GM12878 (cell line): ENCODE measurements around the gene GPR31. TPM values are rescaled to one million over a fixed set of nuclear protein-coding genes. Genes with fewer than 3 reads are reported as not detected.
A peak's percentile ranks its signal among the peaks of the same experiment; 100 is the strongest.

Experiments used
- ATAC-seq: fragments of 200-7000 bp; cut with Tn5 transposase; 3 replicates; pipeline ENCODE4 v1.9.1; 2020; ENCODE audit warnings: mild to moderate bottlenecking, moderate library complexity
- BruUV-seq: library from RNA; stranded (reverse); fragments of 400-500 nt; replicated peaks from 2 replicates; lab custom pipeline; 2021; lab: Mats Ljungman, UMichigan
- CTCF ChIA-PET: fragments of 300-600 bp; sonication (Branson Sonifier 250); formaldehyde crosslinking; extraction: SDS; loops from one replicate; lab custom pipeline; 2021; ENCODE audit warnings: inconsistent platforms; lab: Yijun Ruan, JAX
- POLR2A ChIA-PET: fragments of 350-600 bp; formaldehyde crosslinking; extraction: SDS; loops from one replicate; lab custom pipeline; 2021; ENCODE audit warnings: inconsistent platforms; lab: Charles Lee
- RAD21 ChIA-PET: fragments of 300-600 bp; sonication (Branson Sonifier 250); formaldehyde crosslinking; loops from one replicate; lab custom pipeline; 2023; ENCODE audit warnings: antibody characterized with exemption; ENCODE audit not compliant: unreplicated experiment; lab: Charles Lee
- SMC1A ChIA-PET: fragments of 300-600 bp; sonication (Branson Sonifier 250); formaldehyde crosslinking; loops from one replicate; lab custom pipeline; 2023; ENCODE audit not compliant: unreplicated experiment, uncharacterized antibody; lab: Charles Lee
- DNase-seq: peaks from one replicate; pipeline ENCODE4 v3.0.0-alpha.2; 2011; ENCODE audit warnings: low read depth, low spot score
- FAIRE-seq: peaks from 3 replicates; lab custom pipeline; 2011; peaks lifted over from hg19 to GRCh38; lab: Jason Lieb, UNC
- H2AFZ ChIP-seq: 2 replicates; pipeline ENCODE4 v1.6.0; 2011; ENCODE audit warnings: low read depth, low read length, control low read depth; ENCODE audit not compliant: control insufficient read depth
- H3K27ac ChIP-seq: 2 replicates; pipeline ENCODE4 v1.5.1; 2011; ENCODE audit warnings: control low read depth; ENCODE audit not compliant: control insufficient read depth, insufficient read depth
- H3K27me3 ChIP-seq, 2 experiments: replicated peaks in 1 of 2; 2 replicates each; pipeline versions ENCODE4 v1.6.0 to v1.6.1; 2011; ENCODE audit warnings: low read length in 1 of 2; ENCODE audit not compliant: control insufficient read depth in 2 of 2, insufficient read depth in 2 of 2
- H3K36me3 ChIP-seq, 2 experiments: 2 replicates each; pipeline ENCODE4 v1.5.1; 2011; ENCODE audit warnings: low read length in 1 of 2; ENCODE audit not compliant: control insufficient read depth in 2 of 2, insufficient read depth in 2 of 2
- H3K4me1 ChIP-seq: 2 replicates; pipeline ENCODE4 v1.6.1; 2011; ENCODE audit warnings: mild to moderate bottlenecking, low read length, moderate library complexity, mixed read lengths; ENCODE audit not compliant: control insufficient read depth, insufficient read depth
- H3K4me2 ChIP-seq: 2 replicates; pipeline ENCODE4 v1.6.0; 2011; ENCODE audit warnings: control low read depth; ENCODE audit not compliant: control insufficient read depth, insufficient read depth
- H3K4me3 ChIP-seq: fragments of 200-600 bp; sonication (generic); 2 replicates; pipeline ENCODE4 v1.5.1; 2016
- H3K79me2 ChIP-seq: 2 replicates; pipeline ENCODE4 v1.6.0; 2011; ENCODE audit warnings: low read length; ENCODE audit not compliant: control insufficient read depth, insufficient read depth
- H3K9ac ChIP-seq: 2 replicates; pipeline ENCODE4 v1.8.0; 2011; ENCODE audit warnings: low read length, control low read depth, mixed read lengths; ENCODE audit not compliant: control insufficient read depth, insufficient read depth
- H3K9me3 ChIP-seq: replicated peaks from 3 replicates; pipeline ENCODE4 v1.5.1; 2011; ENCODE audit warnings: mild to moderate bottlenecking, low read length; ENCODE audit not compliant: control insufficient read depth, insufficient read depth
- H4K20me1 ChIP-seq: 2 replicates; pipeline ENCODE4 v1.6.0; 2011; ENCODE audit not compliant: control insufficient read depth, insufficient read depth
- CEBPZ ChIP-seq: fragments of 150-350 bp; IDR thresholded peaks from 2 replicates; pipeline ENCODE4 v1.6.1; 2016; ENCODE audit warnings: low read depth, low read length
- EGR1 ChIP-seq, 2 experiments: IDR thresholded peaks; 1 replicate in 1 of 2; 2 replicates in 1 of 2; pipeline ENCODE4 v1.6.1; 2011 to 2012; ENCODE audit warnings: low read depth in 2 of 2, low read length in 2 of 2, borderline replicate concordance in 1 of 2, mild to moderate bottlenecking in 1 of 2, moderate library complexity in 1 of 2
- POLR2AphosphoS5 ChIP-seq: IDR thresholded peaks from 2 replicates; pipeline ENCODE4 v1.6.1; 2011; ENCODE audit warnings: mild to moderate bottlenecking, low read length, inconsistent platforms
- SMARCA5 ChIP-seq: fragments of 450-650 bp; IDR thresholded peaks from 2 replicates; pipeline ENCODE4 v1.6.1; 2017; ENCODE audit warnings: mild to moderate bottlenecking
- SP1 ChIP-seq: IDR thresholded peaks from one replicate; pipeline ENCODE4 v1.6.1; 2011; ENCODE audit warnings: low read depth, low read length
- ZBTB40 ChIP-seq: fragments of 450-650 bp; IDR thresholded peaks from 2 replicates; pipeline ENCODE4 v1.6.1; 2016; ENCODE audit warnings: mild to moderate bottlenecking, moderate library complexity, borderline replicate concordance
- WGBS: methylation state at CpG from one replicate; pipeline ENCODE4 v1.1.6; 2016; ENCODE audit warnings: low lambda C conversion rate; ENCODE audit not compliant: insufficient replicate concordance, insufficient coverage; ENCODE audit errors: missing lambda C conversion rate; 5-methylcytosine and 5-hydroxymethylcytosine counted together
- in situ Hi-C: fragments of 300-500 bp; cut with MboI; formaldehyde crosslinking; loops from 9 replicates; pipeline ENCODE4 v1.14.3; 2018; ENCODE audit warnings: mixed read lengths
- intact Hi-C: fragments of 100-400 bp; cut with micrococcal nuclease; formaldehyde crosslinking; loops from one replicate; pipeline ENCODE4 v1.14.2; 2022; ENCODE audit not compliant: unreplicated experiment
- polyA plus RNA-seq, 11 experiments: library from polyadenylated mRNA; depleted of rRNA in 4 of 11; unstranded in 6 of 11; stranded (reverse) in 5 of 11; fragments of >200 nt; fragmentation: Nextera tagmentation in 4 of 11; fragmentation: Illumina TruSeq in 1 of 11; extraction: Ambion mirVana in 4 of 11; extraction: Trizol in 1 of 11; gene quantifications; 1 replicate in 1 of 11; 2 replicates in 10 of 11; pipeline versions ENCODE4 v1.2.1 to v1.2.3, GENCODE V29; 2011 to 2016; ENCODE audit warnings: inconsistent platforms in 2 of 11, missing spikeins in 2 of 11, low read depth in 1 of 11
- total RNA-seq, 4 experiments: library from RNA; depleted of rRNA in 3 of 4; stranded (reverse); fragments of >200 nt in 3 of 4; fragmentation: Illumina TruSeq in 1 of 4; extraction: Trizol in 1 of 4; gene quantifications; 2 replicates each; pipeline versions ENCODE4 v1.2.1 to v1.2.3, GENCODE V29; 2013 to 2021
- TF ChIP-seq, protein P1 (sequence below): IDR thresholded peaks from 2 replicates; pipeline ENCODE4 v1.6.1; 2012; ENCODE audit warnings: low read depth, low read length, improper control_type of control experiment
- TF ChIP-seq, protein P2 (sequence below): IDR thresholded peaks from 2 replicates; pipeline ENCODE4 v1.6.1; 2011; ENCODE audit warnings: low read depth, mild to moderate bottlenecking, low read length, moderate library complexity, borderline replicate concordance; ENCODE audit errors: extremely low read depth

GPR31 gene
- total and polyA plus RNA-seq, 10 of the 15 experiments (the other 5 are each of a cell fraction or from before 2014, with no cell fraction given) = not detected

GRCh38 chr6:167130008-167130677 is 27.6 kb downstream of the GPR31 start:
- H4K20me1 ChIP-seq = no peaks in the 10 kb centered on the region
- peaks cover 21% of the 10 kb centered on the region for H3K4me1 ChIP-seq
- H3K27ac ChIP-seq = peak overlapping the region; percentile 47
- in situ Hi-C loops (loop anchor here (10.0 to 25.0 kb wide), 2 partner anchors 118 to 355 kb away; no protein-coding TSS in a partner anchor), intact Hi-C loops (loop anchor here (2.0 kb wide), 1 partner anchor 35 kb away; no protein-coding TSS in a partner anchor)
- ATAC-seq = peak; percentile 71
- peaks cover 6% of the 10 kb centered on the region for H3K79me2 ChIP-seq
- 35% methylated on average over 6 of the region's 6 CpGs for WGBS
- H3K9ac ChIP-seq = 0 out of 2 replicates have a peak overlapping the region, but pooled peaks have one; percentile 24
- TSS peak; percentile 74 for BruUV-seq
- SMC1A ChIA-PET = interaction anchor here (0.7 to 21.7 kb wide), 19 partner anchors 8 to 179 kb away, joined by 3 to 542 read pairs (median 7); partner anchors contain the start of genes CCR6 and CEP43
- H3K27me3 ChIP-seq = no peaks in the 10 kb centered on the region
- peaks cover 0 to 2% of the 10 kb centered on the region in 2 experiments; a peak in 1 of 4 replicates for H3K36me3 ChIP-seq
- CTCF ChIA-PET = interaction anchor here (0.9 to 5.3 kb wide), 13 partner anchors 9 to 141 kb away, joined by 3 to 60 read pairs (median 8); partner anchors contain the start of gene CEP43
- FAIRE-seq = peak; percentile 79
- H2AFZ ChIP-seq = 0 out of 2 replicates have a peak overlapping the region, but pooled peaks have one; percentile 2
- DNase-seq = no peak
- peaks cover 5% of the 10 kb centered on the region; the same call in 2 of the 3 replicates for H3K9me3 ChIP-seq
- H3K4me3 ChIP-seq = peak overlapping the region; percentile 1; the same call in 1 of the 2 replicates
- POLR2A ChIA-PET = interaction anchor here (0.5 to 14.7 kb wide), 10 partner anchors 8 to 171 kb away, joined by 3 to 279 read pairs (median 4); partner anchors contain the start of genes CCR6 and CEP43
- RAD21 ChIA-PET = interaction anchor here (0.8 to 5.7 kb wide), 17 partner anchors 9 to 179 kb away, joined by 3 to 84 read pairs (median 6); partner anchors contain the start of genes CCR6, CEP43 and RNASET2
- H3K4me2 ChIP-seq = peak overlapping the region; percentile 32
- peak; percentile 52; the same call in 1 of the 2 replicates for TF ChIP-seq POLR2AphosphoS5
- TF ChIP-seq, protein P1, sequence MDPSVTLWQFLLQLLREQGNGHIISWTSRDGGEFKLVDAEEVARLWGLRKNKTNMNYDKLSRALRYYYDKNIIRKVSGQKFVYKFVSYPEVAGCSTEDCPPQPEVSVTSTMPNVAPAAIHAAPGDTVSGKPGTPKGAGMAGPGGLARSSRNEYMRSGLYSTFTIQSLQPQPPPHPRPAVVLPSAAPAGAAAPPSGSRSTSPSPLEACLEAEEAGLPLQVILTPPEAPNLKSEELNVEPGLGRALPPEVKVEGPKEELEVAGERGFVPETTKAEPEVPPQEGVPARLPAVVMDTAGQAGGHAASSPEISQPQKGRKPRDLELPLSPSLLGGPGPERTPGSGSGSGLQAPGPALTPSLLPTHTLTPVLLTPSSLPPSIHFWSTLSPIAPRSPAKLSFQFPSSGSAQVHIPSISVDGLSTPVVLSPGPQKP = no peak
- TF ChIP-seq ZBTB40 = no peak
- no peak for TF ChIP-seq CEBPZ
- no peak for TF ChIP-seq SMARCA5
- no peak for TF ChIP-seq EGR1 (IDR thresholded peaks at IDR 0.05; ENCODE audit: borderline replicate concordance in 1 of 2, low read depth in 2 of 2, low read length in 2 of 2)
- TF ChIP-seq, protein P2, sequence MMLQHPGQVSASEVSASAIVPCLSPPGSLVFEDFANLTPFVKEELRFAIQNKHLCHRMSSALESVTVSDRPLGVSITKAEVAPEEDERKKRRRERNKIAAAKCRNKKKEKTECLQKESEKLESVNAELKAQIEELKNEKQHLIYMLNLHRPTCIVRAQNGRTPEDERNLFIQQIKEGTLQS = no peak
- TF ChIP-seq SP1 = no peak
